NCI-H1092 treated with DMSO at 0.1 percent for 48 hours (cell line): ENCODE measurements around the gene GPX7.

Experiments
- DNase-seq: peaks from one replicate; lab custom pipeline; 2025; lab: John Stamatoyannopoulos, UW

Gene GPX7

DNA sequence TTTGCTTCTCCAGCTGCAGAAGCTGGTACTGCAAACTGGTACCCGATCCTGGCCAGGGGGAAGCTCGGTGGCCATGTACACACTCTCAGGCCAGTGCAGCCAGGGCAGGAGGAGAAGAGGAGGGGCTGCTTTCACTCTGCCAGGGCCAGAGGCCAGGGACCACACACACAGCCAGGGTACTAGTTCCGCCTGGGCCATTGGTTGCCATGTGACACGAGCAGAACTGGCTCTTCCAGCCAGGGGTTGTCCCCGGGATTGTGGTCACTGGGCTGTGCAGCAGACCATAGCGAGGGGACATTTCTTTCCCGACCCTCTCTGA lies 27.1 kb downstream of the GPX7 start:
- DNase-seq: no peak

GRCh38 chr1:52629667-52630066 lies 27.5 kb downstream of the GPX7 start:
- DNase-seq: no peak

GRCh38 chr1:52631759-52632331 lies 29.7 kb downstream of the GPX7 start:
- no peak for DNase-seq

GRCh38 chr1:52632732-52633290 lies 30.6 kb downstream of the GPX7 start, which contains the start of gene SHISAL2A:
Gene SHISAL2A (plus strand): TSS chr1:52633168. CDS start chr1:52633494, 326 bp downstream.
- no peak for DNase-seq

DNA sequence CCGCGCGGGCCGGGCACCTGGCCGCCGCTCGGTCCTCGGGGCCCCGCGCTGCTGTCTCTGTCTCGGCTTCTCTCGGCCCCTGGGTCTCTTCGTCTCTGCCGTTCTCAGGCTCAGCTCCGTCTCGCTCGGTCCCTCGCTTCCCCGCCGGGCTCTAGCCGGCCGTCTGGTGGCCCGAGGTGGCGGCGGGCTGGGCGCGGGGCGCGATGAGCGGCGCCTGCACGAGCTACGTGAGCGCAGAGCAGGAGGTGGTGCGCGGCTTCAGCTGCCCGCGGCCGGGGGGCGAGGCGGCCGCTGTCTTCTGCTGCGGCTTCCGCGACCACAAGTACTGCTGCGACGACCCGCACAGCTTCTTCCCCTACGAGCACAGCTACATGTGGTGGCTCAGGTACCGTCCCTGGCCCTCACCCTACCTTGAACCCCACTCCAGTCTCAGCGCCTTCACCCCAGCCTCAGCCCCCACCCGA lies 31.2 kb downstream of the GPX7 start:
- peak; percentile 3 for DNase-seq

- DNase-seq: no peak
Observed at GRCh38 chr1:52634111-52634510, 31.9 kb downstream of the GPX7 start.

DNA sequence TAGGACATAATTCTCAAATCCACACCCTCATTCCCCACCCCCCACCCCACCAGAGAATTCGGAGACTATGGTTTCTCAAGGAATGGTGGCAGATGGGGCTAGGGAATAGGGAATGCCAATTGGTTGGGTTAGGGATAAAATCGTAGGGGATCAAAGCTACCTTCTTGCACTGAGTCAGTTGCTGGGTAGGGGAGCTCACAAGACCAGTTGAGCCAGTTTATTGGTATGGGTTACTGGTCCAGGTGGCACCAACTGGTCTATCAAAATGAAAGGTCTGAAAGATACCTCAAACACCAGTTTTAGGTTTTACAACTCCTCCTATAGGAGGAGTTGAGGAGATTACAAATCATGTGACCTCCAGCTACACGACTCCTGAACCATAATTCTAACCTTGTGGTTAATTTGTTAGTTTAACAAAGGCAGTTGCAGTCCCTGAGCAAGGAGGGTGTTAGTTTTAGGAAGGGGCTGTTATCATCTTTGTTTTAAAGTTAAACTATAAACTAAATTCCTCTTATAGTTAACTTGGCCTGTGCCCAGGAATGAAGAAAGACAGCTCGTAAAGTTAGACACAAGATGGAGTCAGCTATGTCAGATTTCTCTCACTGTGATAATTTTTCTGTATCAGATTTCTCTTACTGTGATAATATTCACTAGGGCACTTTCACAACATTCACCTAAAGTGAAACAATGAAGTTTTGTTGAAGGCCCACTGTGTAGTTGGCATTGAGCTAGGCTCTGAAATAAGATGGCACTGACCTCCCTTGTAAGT lies 33.3 kb downstream of the GPX7 start:
- no peak for DNase-seq

DNA sequence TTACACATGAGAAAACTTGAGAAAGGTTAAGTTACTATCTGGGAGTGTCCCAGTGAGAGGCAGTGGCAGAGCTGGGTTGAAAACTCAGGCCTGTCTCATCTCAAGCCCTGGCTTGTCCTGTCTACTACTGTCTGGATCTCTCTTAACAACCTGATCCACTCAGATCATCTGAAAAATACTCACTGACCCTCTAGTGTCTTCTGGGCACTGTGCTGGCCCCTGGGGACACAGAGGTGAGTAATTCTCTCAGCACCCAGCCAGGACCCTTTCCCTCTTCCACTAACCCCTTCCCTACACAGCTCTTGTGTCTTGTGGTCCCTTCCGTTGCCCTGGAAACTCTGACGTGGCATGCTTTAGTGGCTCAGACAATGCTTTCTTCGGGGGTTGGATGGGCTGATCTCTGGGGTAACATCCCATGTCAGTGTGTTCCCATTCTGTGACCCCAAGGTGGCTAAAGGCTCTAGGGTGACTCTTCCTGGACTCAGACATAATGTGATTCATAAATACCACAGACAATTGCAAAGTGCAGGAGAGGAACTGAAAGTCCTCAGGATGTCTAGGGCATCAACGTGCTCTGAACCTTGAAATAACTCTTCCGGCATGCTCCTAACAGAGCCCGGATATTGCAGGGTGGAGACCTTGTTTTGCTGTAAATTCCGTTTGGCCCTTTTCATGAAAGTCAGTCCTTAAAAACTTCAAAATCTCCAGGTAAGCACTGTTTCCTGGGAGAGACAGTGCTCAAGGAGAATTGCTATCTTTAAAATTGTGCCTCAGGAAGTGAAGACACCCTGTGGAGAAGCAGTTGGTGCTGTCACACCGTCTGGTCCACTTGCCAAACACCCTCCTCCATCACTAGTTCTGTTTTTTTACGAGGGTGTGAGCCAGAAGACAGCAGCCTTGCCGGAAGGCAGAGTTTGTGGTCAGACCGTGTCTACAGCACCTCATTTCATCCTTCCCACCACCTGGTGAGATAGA lies 34.8 kb downstream of the GPX7 start:
- DNase-seq: no peak

GRCh38 chr1:52637946-52638345 lies 35.8 kb downstream of the GPX7 start:
- DNase-seq: no peak

DNA sequence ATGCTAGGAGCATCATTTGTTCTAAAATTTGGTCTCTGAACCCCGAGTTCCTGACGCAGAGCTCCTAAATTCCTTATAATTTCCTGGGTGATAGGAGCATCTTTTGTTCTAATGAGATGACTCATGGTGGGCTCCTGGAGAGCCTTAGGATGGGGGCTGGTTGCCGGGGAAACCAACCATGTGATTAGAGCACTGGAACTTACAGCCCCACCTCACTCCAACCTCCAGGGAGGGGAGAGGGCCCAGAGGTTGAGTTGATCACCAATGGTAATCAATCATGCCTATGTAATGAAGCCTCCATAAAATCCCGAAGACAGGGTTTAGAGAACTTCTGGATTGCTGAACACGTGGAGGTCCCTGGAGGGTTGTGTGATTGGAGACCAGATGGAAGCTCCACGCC lies 38.5 kb downstream of the GPX7 start:
- DNase-seq: no peak

GRCh38 chr1:52641307-52641706 lies 39.1 kb downstream of the GPX7 start:
- no peak for DNase-seq

GRCh38 chr1:52645261-52645660 lies 43.1 kb downstream of the GPX7 start:
- no peak for DNase-seq

GRCh38 chr1:52651904-52652303 lies 49.7 kb downstream of the GPX7 start:
- DNase-seq: no peak

GRCh38 chr1:52653207-52653849 lies 51.2 kb downstream of the GPX7 start:
- DNase-seq: no peak

- no peak for DNase-seq
Observed at GRCh38 chr1:52654063-52654462, 51.9 kb downstream of the GPX7 start.

DNA sequence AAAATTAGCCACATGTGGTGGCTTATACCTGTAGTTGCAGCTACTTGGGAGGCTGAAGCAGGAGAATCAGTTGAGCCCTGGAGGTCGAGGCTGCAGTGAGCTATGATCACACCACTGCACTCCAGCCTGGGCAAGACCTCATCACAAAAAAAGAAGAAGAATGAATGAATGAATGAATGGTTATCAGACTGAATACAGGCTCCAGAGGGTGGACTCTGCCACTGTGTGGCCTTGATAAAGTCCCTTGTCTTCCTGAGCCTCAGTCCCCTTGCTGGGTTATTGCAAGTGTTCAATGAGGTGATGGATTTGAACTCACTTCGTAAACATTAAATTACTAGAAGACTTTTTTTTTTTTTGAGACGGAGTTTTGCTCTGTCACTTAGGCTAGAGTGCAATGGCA lies 55.5 kb downstream of the GPX7 start:
- DNase-seq: no peak
